ENCODE data around the gene VWA7.

VWA7 gene

DNA sequence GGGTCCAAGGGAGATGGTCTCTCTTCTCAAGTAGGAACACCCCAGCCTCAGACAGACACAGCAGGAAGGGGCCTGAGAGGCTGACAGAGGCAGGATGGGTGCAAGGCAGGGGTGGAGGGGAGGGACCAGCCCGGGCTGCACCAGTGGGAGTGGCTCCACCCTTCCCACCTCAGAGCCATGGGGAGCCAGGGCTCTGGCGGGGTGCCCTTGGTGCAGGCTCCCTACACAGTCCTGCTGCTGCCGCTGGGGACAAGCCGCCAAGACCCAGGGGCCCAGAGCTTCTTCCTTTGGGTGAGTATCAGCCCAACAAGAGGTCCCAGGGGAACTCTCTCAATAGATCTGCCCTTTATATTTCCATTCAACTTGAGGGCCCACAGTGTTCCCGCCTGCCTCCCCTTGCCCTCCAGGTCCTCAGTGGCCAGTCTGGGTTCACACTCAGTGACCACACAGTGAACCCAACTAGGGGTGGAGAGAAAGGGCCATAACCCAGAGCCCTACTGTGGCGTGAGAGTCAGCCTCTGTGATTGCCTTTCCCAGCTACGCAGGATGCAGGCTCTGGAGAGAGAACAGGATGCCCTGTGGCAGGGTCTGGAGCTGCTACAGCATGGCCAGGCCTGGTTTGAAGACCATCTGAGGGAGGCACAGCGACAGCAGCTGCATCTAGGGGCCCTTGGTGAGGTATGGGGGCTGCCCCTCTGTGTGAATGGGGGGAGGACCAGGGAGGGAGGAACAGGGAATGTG lies 14.1 kb downstream of the VWA7 start:
- H3K79me2 ChIP-seq (ENCODE audit: control insufficient read depth, insufficient read depth, low read length): no peaks in the 10 kb centered on the region
- H2BK120ac ChIP-seq (ENCODE audit: low read depth, low read length): no peak overlapping the region
- H3K4ac ChIP-seq (ENCODE audit: low read depth, low read length): no peak overlapping the region
- H2BK15ac ChIP-seq (replicated peaks; ENCODE audit: low read depth): no peak overlapping the region
- no CpG with 5 or more reads among the region's 8 CpGs for WGBS (ENCODE audit: extremely low coverage, insufficient coverage, low lambda C conversion rate)
- no peak overlapping the region for H3K4me3 ChIP-seq (ENCODE audit: low read length)
- no peak overlapping the region for H2AK5ac ChIP-seq (ENCODE audit: low read length)
- peak overlapping the region; percentile 46 for H3K56ac ChIP-seq (ENCODE audit: low read length)
- H3K36me3 ChIP-seq (ENCODE audit: control insufficient read depth, insufficient read depth, low read length): no peaks in the 10 kb centered on the region
- no peak overlapping the region for H3K23ac ChIP-seq (ENCODE audit: low read length)
- no peak overlapping the region for H2BK5ac ChIP-seq (ENCODE audit: low read length)
- H3K4me1 ChIP-seq (ENCODE audit: control insufficient read depth, low read depth, low read length): peaks cover 5% of the 10 kb centered on the region
- H3K9ac ChIP-seq (ENCODE audit: low read length): peak overlapping the region; percentile 15
- no peak overlapping the region for H3K18ac ChIP-seq (ENCODE audit: low read length)
- H4K5ac ChIP-seq (ENCODE audit: low read length): no peak overlapping the region
- H3K27me3 ChIP-seq (ENCODE audit: insufficient read depth, low read length, poor library complexity): no peaks in the 10 kb centered on the region
- peak overlapping the region; percentile 25 for H3K27ac ChIP-seq (ENCODE audit: low read depth, low read length)
- no peak for DNase-seq
- H3K79me1 ChIP-seq (ENCODE audit: low read length): no peaks in the 10 kb centered on the region
- no peak overlapping the region for H3K4me2 ChIP-seq (ENCODE audit: low read length)
- H4K8ac ChIP-seq (ENCODE audit: low read depth, low read length): no peak overlapping the region

GRCh38 chr6:31762356-31762755 lies 14.8 kb downstream of the VWA7 start, which contains the start of gene SAPCD1:
Gene SAPCD1, plus strand, starts transcription at chr6:31762656. Its CDS starts 399 bp downstream, at chr6:31763055.
- no peaks in the 10 kb centered on the region for H3K79me1 ChIP-seq (ENCODE audit: low read length)
- H3K4me1 ChIP-seq (ENCODE audit: control insufficient read depth, low read depth, low read length): peaks cover 5% of the 10 kb centered on the region
- H3K4me2 ChIP-seq (ENCODE audit: low read length): no peak within 1 kb of the TSS
- peak within 1 kb of the TSS; percentile 25 for H3K27ac ChIP-seq (ENCODE audit: low read depth, low read length)
- H3K18ac ChIP-seq (ENCODE audit: low read length): no peak within 1 kb of the TSS
- no peak within 1 kb of the TSS for H2BK5ac ChIP-seq (ENCODE audit: low read length)
- H2BK15ac ChIP-seq (replicated peaks; ENCODE audit: low read depth): no peak within 1 kb of the TSS
- H3K4ac ChIP-seq (ENCODE audit: low read depth, low read length): no peak within 1 kb of the TSS
- H3K4me3 ChIP-seq (ENCODE audit: low read length): no peak within 1 kb of the TSS
- H3K9ac ChIP-seq (ENCODE audit: low read length): peak within 1 kb of the TSS; percentile 15
- no peak within 1 kb of the TSS for H4K8ac ChIP-seq (ENCODE audit: low read depth, low read length)
- H2BK120ac ChIP-seq (ENCODE audit: low read depth, low read length): no peak within 1 kb of the TSS
- H2AK5ac ChIP-seq (ENCODE audit: low read length): no peak within 1 kb of the TSS
- no peak for DNase-seq
- H3K79me2 ChIP-seq (ENCODE audit: control insufficient read depth, insufficient read depth, low read length): no peaks in the 10 kb centered on the region
- H4K5ac ChIP-seq (ENCODE audit: low read length): no peak within 1 kb of the TSS
- no peaks in the 10 kb centered on the region for H3K36me3 ChIP-seq (ENCODE audit: control insufficient read depth, insufficient read depth, low read length)
- no CpG with 5 or more reads among the region's 4 CpGs for WGBS (ENCODE audit: extremely low coverage, insufficient coverage, low lambda C conversion rate)
- no peak within 1 kb of the TSS for H3K23ac ChIP-seq (ENCODE audit: low read length)
- H3K56ac ChIP-seq (ENCODE audit: low read length): peak within 1 kb of the TSS; percentile 46
- H3K27me3 ChIP-seq (ENCODE audit: insufficient read depth, low read length, poor library complexity): no peaks in the 10 kb centered on the region

GRCh38 chr6:31761343-31761742 lies 15.8 kb downstream of the VWA7 start:
- no peak overlapping the region for H4K8ac ChIP-seq (ENCODE audit: low read depth, low read length)
- H3K18ac ChIP-seq (ENCODE audit: low read length): no peak overlapping the region
- no peak overlapping the region for H3K4me2 ChIP-seq (ENCODE audit: low read length)
- H4K5ac ChIP-seq (ENCODE audit: low read length): no peak overlapping the region
- no peak overlapping the region for H3K4me3 ChIP-seq (ENCODE audit: low read length)
- H3K9ac ChIP-seq (ENCODE audit: low read length): no peak overlapping the region
- H2BK120ac ChIP-seq (ENCODE audit: low read depth, low read length): no peak overlapping the region
- H2BK5ac ChIP-seq (ENCODE audit: low read length): no peak overlapping the region
- no peaks in the 10 kb centered on the region for H3K27me3 ChIP-seq (ENCODE audit: insufficient read depth, low read length, poor library complexity)
- WGBS (ENCODE audit: extremely low coverage, insufficient coverage, low lambda C conversion rate): no CpG with 5 or more reads among the region's 8 CpGs
- no peaks in the 10 kb centered on the region for H3K79me2 ChIP-seq (ENCODE audit: control insufficient read depth, insufficient read depth, low read length)
- no peak overlapping the region for H3K23ac ChIP-seq (ENCODE audit: low read length)
- H3K4me1 ChIP-seq (ENCODE audit: control insufficient read depth, low read depth, low read length): peaks cover 5% of the 10 kb centered on the region
- no peak overlapping the region for H3K4ac ChIP-seq (ENCODE audit: low read depth, low read length)
- H2AK5ac ChIP-seq (ENCODE audit: low read length): no peak overlapping the region
- DNase-seq: no peak
- H3K56ac ChIP-seq (ENCODE audit: low read length): no peak overlapping the region
- no peaks in the 10 kb centered on the region for H3K79me1 ChIP-seq (ENCODE audit: low read length)
- no peak overlapping the region for H2BK15ac ChIP-seq (replicated peaks; ENCODE audit: low read depth)
- H3K27ac ChIP-seq (ENCODE audit: low read depth, low read length): no peak overlapping the region
- no peaks in the 10 kb centered on the region for H3K36me3 ChIP-seq (ENCODE audit: control insufficient read depth, insufficient read depth, low read length)

- Histone ChIP-seq H2BK15ac (replicated peaks; ENCODE audit: low read depth) (no peak overlapping the region), H3K79me2 (ENCODE audit: control insufficient read depth, insufficient read depth, low read length) (no peaks in the 10 kb centered on the region), H3K4me1 (ENCODE audit: control insufficient read depth, low read depth, low read length) (peaks cover 5% of the 10 kb centered on the region), H3K56ac (ENCODE audit: low read length) (no peak overlapping the region), H2BK5ac (ENCODE audit: low read length) (no peak overlapping the region), H3K27me3 (ENCODE audit: insufficient read depth, low read length, poor library complexity) (no peaks in the 10 kb centered on the region), H3K79me1 (ENCODE audit: low read length) (no peaks in the 10 kb centered on the region), H3K4me3 (ENCODE audit: low read length) (no peak overlapping the region), H3K4me2 (ENCODE audit: low read length) (no peak overlapping the region), H4K8ac (ENCODE audit: low read depth, low read length) (no peak overlapping the region), H2BK120ac (ENCODE audit: low read depth, low read length) (no peak overlapping the region), H2AK5ac (ENCODE audit: low read length) (no peak overlapping the region), H3K9ac (ENCODE audit: low read length) (no peak overlapping the region), H3K27ac (ENCODE audit: low read depth, low read length) (no peak overlapping the region), H3K36me3 (ENCODE audit: control insufficient read depth, insufficient read depth, low read length) (no peaks in the 10 kb centered on the region), H4K5ac (ENCODE audit: low read length) (no peak overlapping the region), H3K4ac (ENCODE audit: low read depth, low read length) (no peak overlapping the region), H3K18ac (ENCODE audit: low read length) (no peak overlapping the region), H3K23ac (ENCODE audit: low read length) (no peak overlapping the region)
- no peak for DNase-seq
- no CpG with 5 or more reads among the region's 5 CpGs for WGBS (ENCODE audit: extremely low coverage, insufficient coverage, low lambda C conversion rate)
Measured at GRCh38 chr6:31760790-31761189, 16.3 kb downstream of the VWA7 start.

GRCh38 chr6:31758281-31758680 lies 18.8 kb downstream of the VWA7 start:
- Histone ChIP-seq H2BK120ac (ENCODE audit: low read depth, low read length) (no peak overlapping the region), H3K4me2 (ENCODE audit: low read length) (no peak overlapping the region), H3K79me2 (ENCODE audit: control insufficient read depth, insufficient read depth, low read length) (no peaks in the 10 kb centered on the region), H3K9ac (ENCODE audit: low read length) (no peak overlapping the region), H3K4me3 (ENCODE audit: low read length) (no peak overlapping the region), H4K5ac (ENCODE audit: low read length) (no peak overlapping the region), H3K79me1 (ENCODE audit: low read length) (no peaks in the 10 kb centered on the region), H3K36me3 (ENCODE audit: control insufficient read depth, insufficient read depth, low read length) (no peaks in the 10 kb centered on the region), H2BK15ac (replicated peaks; ENCODE audit: low read depth) (no peak overlapping the region), H3K27me3 (ENCODE audit: insufficient read depth, low read length, poor library complexity) (no peaks in the 10 kb centered on the region), H2AK5ac (ENCODE audit: low read length) (no peak overlapping the region), H4K8ac (ENCODE audit: low read depth, low read length) (no peak overlapping the region), H3K56ac (ENCODE audit: low read length) (no peak overlapping the region), H3K18ac (ENCODE audit: low read length) (no peak overlapping the region), H2BK5ac (ENCODE audit: low read length) (no peak overlapping the region), H3K23ac (ENCODE audit: low read length) (no peak overlapping the region), H3K27ac (ENCODE audit: low read depth, low read length) (no peak overlapping the region), H3K4ac (ENCODE audit: low read depth, low read length) (no peak overlapping the region), H3K4me1 (ENCODE audit: control insufficient read depth, low read depth, low read length) (peaks cover 2% of the 10 kb centered on the region)
- WGBS (ENCODE audit: extremely low coverage, insufficient coverage, low lambda C conversion rate): no CpG with 5 or more reads among the region's 2 CpGs
- no peak for DNase-seq
